SK-N-SH (cell line): ENCODE results near the gene INAFM2. TPM values are rescaled to one million over a fixed set of nuclear protein-coding genes. Genes with fewer than 3 reads are reported as not detected.

Source experiments
- CTCF ChIA-PET: fragments of 300-600, 350-600 bp; formaldehyde crosslinking; extraction: SDS; loops from one replicate; lab custom pipeline; 2021; lab: Yijun Ruan, JAX
- POLR2A ChIA-PET: fragments of 350-600 bp; sonication (Branson Sonifier 250); formaldehyde crosslinking; extraction: SDS; loops from one replicate; lab custom pipeline; 2020; ENCODE audit warnings: antibody characterized with exemption, inconsistent platforms; lab: Yijun Ruan, JAX
- DNase-seq: peaks from one replicate; pipeline ENCODE4 v3.0.0; 2012
- H2AFZ ChIP-seq: fragments of 200-600 bp; sonication (generic); 2 replicates; pipeline ENCODE4 v1.8.1; 2016; ENCODE audit warnings: antibody characterized with exemption, mild to moderate bottlenecking, low read depth
- H3F3A ChIP-seq: fragments of 200-600 bp; sonication (generic); replicated peaks from 2 replicates; pipeline ENCODE3; 2016; ENCODE audit warnings: antibody characterized with exemption, mild to moderate bottlenecking; ENCODE audit not compliant: insufficient read depth
- H3K27ac ChIP-seq, 2 experiments: fragments of 200-500 bp in 1 of 2; fragments of 200-600 bp in 1 of 2; sonication (Bioruptor generic) in 1 of 2; sonication (generic), shearing (Covaris generic) in 1 of 2; 2 replicates each; pipeline versions ENCODE4 v1.5.1 to v1.6.1; 2014 to 2016; ENCODE audit warnings: low read depth in 2 of 2, inconsistent platforms in 1 of 2, low read length in 1 of 2, mild to moderate bottlenecking in 1 of 2, mixed read lengths in 1 of 2
- H3K27me3 ChIP-seq: fragments of 200-600 bp; sonication (generic), shearing (Covaris generic); 2 replicates; pipeline ENCODE4 v1.6.1; 2016; ENCODE audit warnings: mixed run types; ENCODE audit not compliant: insufficient read depth
- H3K36me3 ChIP-seq, 2 experiments: fragments of 200-500 bp in 1 of 2; fragments of 200-600 bp in 1 of 2; sonication (Bioruptor generic) in 1 of 2; sonication (generic) in 1 of 2; replicated peaks in 1 of 2; 2 replicates each; pipeline versions ENCODE3 to v1.5.1; 2014 to 2016; ENCODE audit warnings: low read length in 1 of 2, mild to moderate bottlenecking in 1 of 2; ENCODE audit not compliant: insufficient read depth in 2 of 2, control insufficient read depth in 1 of 2
- H3K4me1 ChIP-seq, 2 experiments: fragments of 200-500 bp in 1 of 2; fragments of 200-600 bp in 1 of 2; sonication (Bioruptor generic) in 1 of 2; sonication (generic), shearing (Covaris generic) in 1 of 2; 2 replicates each; pipeline versions ENCODE4 v1.5.1 to v1.6.1; 2014 to 2016; ENCODE audit warnings: low read depth in 1 of 2, low read length in 1 of 2, mixed run types in 1 of 2; ENCODE audit not compliant: insufficient read depth in 2 of 2, control insufficient read depth in 1 of 2
- H3K4me2 ChIP-seq: fragments of 200-600 bp; sonication (generic), shearing (Covaris generic); 2 replicates; pipeline ENCODE4 v1.6.1; 2017; ENCODE audit warnings: mixed run types
- H3K4me3 ChIP-seq, 2 experiments: fragments of 200-500 bp in 1 of 2; fragments of 200-600 bp in 1 of 2; sonication (Bioruptor generic) in 1 of 2; sonication (generic), shearing (Covaris generic) in 1 of 2; 2 replicates each; pipeline versions ENCODE4 v1.5.1 to v1.8.1; 2014 to 2016; ENCODE audit warnings: low read depth in 2 of 2, inconsistent platforms in 1 of 2, low read length in 1 of 2, mild to moderate bottlenecking in 1 of 2, mixed read lengths in 1 of 2, moderate library complexity in 1 of 2
- H3K79me2 ChIP-seq: fragments of 200-600 bp; sonication (generic); 2 replicates; pipeline ENCODE4 v1.8.1; 2017; ENCODE audit warnings: mild to moderate bottlenecking; ENCODE audit not compliant: insufficient read depth
- H3K9ac ChIP-seq: fragments of 200-600 bp; sonication (generic); 2 replicates; pipeline ENCODE4 v1.6.1; 2017; ENCODE audit warnings: mixed run types
- H3K9me2 ChIP-seq: fragments of 200-600 bp; sonication (generic); 2 replicates; pipeline ENCODE4 v1.6.1; 2017; ENCODE audit warnings: mixed run types
- H3K9me3 ChIP-seq: fragments of 200-600 bp; sonication (generic); 2 replicates; pipeline ENCODE4 v1.6.1; 2017; ENCODE audit warnings: mixed run types, mild to moderate bottlenecking, moderate library complexity
- H4K20me1 ChIP-seq: fragments of 200-600 bp; sonication (generic); 2 replicates; pipeline ENCODE4 v1.6.1; 2017; ENCODE audit warnings: mild to moderate bottlenecking, mixed run types; ENCODE audit not compliant: insufficient read depth
- CHD2 ChIP-seq: fragments of 150-350 bp; IDR thresholded peaks from 2 replicates; pipeline ENCODE4 v1.6.1; 2018; ENCODE audit warnings: low read length; ENCODE audit not compliant: partially characterized antibody
- ELF1 ChIP-seq: IDR thresholded peaks from 2 replicates; pipeline ENCODE4 v1.4.0; 2012
- EP300 ChIP-seq, 2 experiments: IDR thresholded peaks; 2 replicates each; pipeline versions ENCODE4 v1.4.0 to v1.6.1; 2012; ENCODE audit warnings: borderline replicate concordance in 1 of 2, low read depth in 1 of 2, low read length in 1 of 2
- EZH2phosphoT487 ChIP-seq: fragments of 200-600 bp; sonication (generic); IDR thresholded peaks from 2 replicates; pipeline ENCODE4 v1.6.1; 2017; ENCODE audit warnings: low read depth, mixed run types, mild to moderate bottlenecking, antibody characterized with exemption, moderate library complexity, borderline replicate concordance
- GATA2 ChIP-seq: sonication (generic); formaldehyde crosslinking; IDR thresholded peaks from 2 replicates; pipeline ENCODE4 v1.5.0; 2020; ENCODE audit warnings: mild to moderate bottlenecking, missing genetic modification reagents
- JUND ChIP-seq: IDR thresholded peaks from 2 replicates; pipeline ENCODE4 v1.4.0; 2012
- MXI1 ChIP-seq: IDR thresholded peaks from 2 replicates; pipeline ENCODE4 v1.6.1; 2012; ENCODE audit warnings: mild to moderate bottlenecking, low read depth, low read length, improper control_type of control experiment
- NFIC ChIP-seq: IDR thresholded peaks from 2 replicates; pipeline ENCODE4 v1.4.0; 2012; ENCODE audit warnings: borderline replicate concordance
- POLR2AphosphoS5 ChIP-seq: IDR thresholded peaks from 2 replicates; pipeline ENCODE4 v1.6.1; 2012; ENCODE audit warnings: low read depth, low read length
- RAD21 ChIP-seq: IDR thresholded peaks from 2 replicates; pipeline ENCODE4 v1.6.1; 2012; ENCODE audit warnings: mild to moderate bottlenecking, low read length
- SIN3A ChIP-seq: IDR thresholded peaks from 2 replicates; pipeline ENCODE4 v1.6.1; 2012; ENCODE audit warnings: low read depth, mild to moderate bottlenecking, low read length, moderate library complexity, borderline replicate concordance
- SMC3 ChIP-seq: IDR thresholded peaks from 2 replicates; pipeline ENCODE4 v1.6.1; 2012; ENCODE audit warnings: low read depth, low read length, improper control_type of control experiment
- TAF1 ChIP-seq: IDR thresholded peaks from 2 replicates; pipeline ENCODE4 v1.6.1; 2012; ENCODE audit warnings: low read depth, mild to moderate bottlenecking, low read length, moderate library complexity, borderline replicate concordance
- TCF12 ChIP-seq: IDR thresholded peaks from 2 replicates; pipeline ENCODE4 v1.4.0; 2012
- YY1 ChIP-seq: IDR thresholded peaks from 2 replicates; pipeline ENCODE4 v1.4.0; 2012; ENCODE audit warnings: low read depth, mild to moderate bottlenecking
- WGBS: methylation state at CpG from one replicate; pipeline ENCODE4 v1.1.6; 2017; ENCODE audit warnings: low lambda C conversion rate; 5-methylcytosine and 5-hydroxymethylcytosine counted together
- polyA plus RNA-seq, 3 experiments: library from polyadenylated mRNA; depleted of rRNA; stranded (reverse); fragments of >200 nt; gene quantifications; 2 replicates each; pipeline ENCODE4 v1.2.3, GENCODE V29; 2012
- TF ChIP-seq, protein P1 (sequence below): fragments of 150-350 bp; IDR thresholded peaks from 2 replicates; pipeline ENCODE4 v1.6.1; 2016; ENCODE audit warnings: mild to moderate bottlenecking, low read depth, low read length
- TF ChIP-seq, protein P2 (sequence below): IDR thresholded peaks from 2 replicates; pipeline ENCODE4 v1.4.0; 2012; ENCODE audit warnings: low read depth
- TF ChIP-seq, protein P3 (sequence below): IDR thresholded peaks from 2 replicates; pipeline ENCODE4; 2012
- TF ChIP-seq, protein P4 (sequence below): fragments of 150-350 bp; IDR thresholded peaks from 2 replicates; pipeline ENCODE4 v1.6.1; 2017; ENCODE audit warnings: antibody characterized with exemption, low read length, low read depth, borderline replicate concordance
- TF ChIP-seq, protein P5 (sequence below): IDR thresholded peaks from 2 replicates; pipeline ENCODE4 v1.4.0; 2012; ENCODE audit warnings: low read depth, borderline replicate concordance

Gene INAFM2
- polyA plus RNA-seq, 1 of the 3 experiments (the other 2 are of a cell fraction), result 7.8 TPM

DNA sequence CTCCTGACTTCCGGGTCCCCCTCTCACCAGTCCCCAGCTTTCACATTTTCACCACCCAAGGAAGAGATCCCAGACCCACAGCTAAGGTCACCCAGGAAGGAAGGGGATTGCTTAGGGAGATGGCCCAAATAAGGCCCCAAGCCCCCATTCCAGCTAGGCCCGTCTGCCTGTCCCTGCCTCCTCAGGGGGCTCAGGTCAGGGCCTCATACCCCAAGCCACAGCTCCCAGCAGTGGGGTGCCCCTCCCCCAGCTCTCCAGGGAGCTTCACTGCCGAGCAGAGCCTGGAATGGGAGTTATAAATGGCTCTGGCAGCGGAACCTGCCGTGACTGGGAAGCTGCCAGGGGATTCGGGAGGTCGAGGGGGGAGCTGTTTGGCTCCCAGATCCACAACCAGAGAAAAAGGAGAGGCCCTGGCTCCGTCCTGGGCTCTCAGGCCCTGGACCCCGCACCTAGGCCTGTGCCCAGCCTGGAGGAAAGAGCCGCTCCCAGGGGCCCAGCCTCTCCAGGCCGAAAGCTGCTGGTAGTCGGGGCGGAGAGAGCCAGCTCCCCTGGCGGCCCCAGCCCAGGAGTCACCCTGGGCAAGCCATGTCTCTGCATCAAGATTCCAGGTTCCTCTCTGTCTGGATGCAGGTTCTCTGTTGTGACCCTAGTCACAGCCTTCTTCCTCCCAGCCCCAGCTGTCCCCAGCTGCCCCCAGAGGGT, 16.7 kb downstream of the INAFM2 start:
- DNase-seq, result peak; percentile 74
- peak overlapping the region; percentile 51 to 77 for H3K4me3 ChIP-seq

DNA sequence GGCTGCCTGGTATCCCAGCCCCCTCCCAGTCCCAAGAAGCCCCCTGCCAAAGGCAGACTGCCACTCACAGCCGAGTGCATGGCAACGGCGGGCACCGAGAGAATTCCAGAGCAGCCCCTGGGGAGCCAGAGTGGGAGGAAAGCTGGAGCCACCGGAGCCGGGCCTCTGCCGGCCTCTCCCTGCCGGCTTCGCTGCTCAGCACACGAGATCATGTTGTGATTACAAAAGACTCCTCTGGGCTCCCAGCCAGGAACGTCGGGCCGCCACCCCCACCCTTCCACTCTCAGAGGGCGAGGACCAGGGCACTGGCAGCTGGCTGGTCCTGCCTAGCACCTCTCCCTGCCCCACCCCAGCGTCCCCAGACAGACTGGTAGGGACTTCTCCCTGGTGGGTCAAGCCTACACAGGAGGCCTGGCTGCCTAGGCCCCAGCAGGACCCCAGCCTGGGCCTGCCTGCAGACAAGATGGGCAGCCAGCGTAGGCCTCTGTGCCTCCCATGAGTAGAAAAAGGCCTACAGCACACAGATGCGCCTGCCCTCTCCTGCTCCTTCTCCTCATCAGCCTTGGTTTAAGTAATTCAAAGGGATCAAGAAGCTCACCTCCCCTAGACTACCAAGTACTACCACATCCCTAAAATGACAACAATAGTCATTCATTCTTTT, 17.4 kb downstream of the INAFM2 start, which contains the start of gene CCDC9B:
TSS of gene CCDC9B (minus strand) at position 200 of the 661 bp plus-strand sequence. CDS start at position 80, 120 bp downstream.
- Histone ChIP-seq H3K27ac (peak within 1 kb of the TSS; percentile 96 to 98), H3K27me3 (no peaks in the 10 kb centered on the region), H4K20me1 (no peaks in the 10 kb centered on the region), H3K9ac (peak within 1 kb of the TSS; percentile 98), H3K4me1 (peaks cover 61 to 66% of the 10 kb centered on the region in 2 experiments; a peak in 3 of 4 replicates), H3K9me3 (no peaks in the 10 kb centered on the region), H3K4me3 (peak within 1 kb of the TSS; percentile 51 to 77), H3F3A (peaks cover 41% of the 10 kb centered on the region), H3K36me3 (peaks cover 14 to 15% of the 10 kb centered on the region in 2 experiments), H3K79me2 (peaks cover 53% of the 10 kb centered on the region), H3K9me2 (no peaks in the 10 kb centered on the region), H3K4me2 (peak within 1 kb of the TSS; percentile 94), H2AFZ (peak within 1 kb of the TSS; percentile 58; the same call in 1 of the 2 replicates)
- ChIA-PET CTCF (interaction anchor here (1.1 to 70.6 kb wide), 9 partner anchors 1 to 166 kb away, joined by 3 to 2194 read pairs (median 12); partner anchors contain the start of genes ANKRD63, CCDC9B, DISP2 and INAFM2), POLR2A (interaction anchor here (0.6 to 3.0 kb wide), 14 partner anchors 9 to 228 kb away, joined by 3 to 22 read pairs (median 4); partner anchors contain the start of genes CCDC32, DISP2, INAFM2 and IVD)
- WGBS, result 100% methylated on average over 1 of the region's 17 CpGs
- peak; percentile 91 for DNase-seq
- TF ChIP-seq, protein P1, sequence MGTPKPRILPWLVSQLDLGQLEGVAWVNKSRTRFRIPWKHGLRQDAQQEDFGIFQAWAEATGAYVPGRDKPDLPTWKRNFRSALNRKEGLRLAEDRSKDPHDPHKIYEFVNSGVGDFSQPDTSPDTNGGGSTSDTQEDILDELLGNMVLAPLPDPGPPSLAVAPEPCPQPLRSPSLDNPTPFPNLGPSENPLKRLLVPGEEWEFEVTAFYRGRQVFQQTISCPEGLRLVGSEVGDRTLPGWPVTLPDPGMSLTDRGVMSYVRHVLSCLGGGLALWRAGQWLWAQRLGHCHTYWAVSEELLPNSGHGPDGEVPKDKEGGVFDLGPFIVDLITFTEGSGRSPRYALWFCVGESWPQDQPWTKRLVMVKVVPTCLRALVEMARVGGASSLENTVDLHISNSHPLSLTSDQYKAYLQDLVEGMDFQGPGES, result no peak
- TF ChIP-seq EP300 (IDR thresholded peaks at IDR 0.05; ENCODE audit: borderline replicate concordance in 1 of 2, low read depth in 1 of 2, low read length in 1 of 2), result peak; percentile 34 to 43; a peak in 2 of 4 replicates
- no peak for TF ChIP-seq RAD21
- peak; percentile 65 for TF ChIP-seq GATA2 (CRISPR knock-in tag)
- TF ChIP-seq MXI1, result peak; percentile 82
- TF ChIP-seq, protein P2, sequence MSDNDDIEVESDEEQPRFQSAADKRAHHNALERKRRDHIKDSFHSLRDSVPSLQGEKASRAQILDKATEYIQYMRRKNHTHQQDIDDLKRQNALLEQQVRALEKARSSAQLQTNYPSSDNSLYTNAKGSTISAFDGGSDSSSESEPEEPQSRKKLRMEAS, result peak; percentile 89
- no peak for TF ChIP-seq ELF1
- peak; percentile 61; the same call in 1 of the 2 replicates for TF ChIP-seq TAF1
- no peak for TF ChIP-seq SMC3
- peak; percentile 63 for TF ChIP-seq TCF12
- TF ChIP-seq NFIC, result peak; percentile 94
- TF ChIP-seq POLR2AphosphoS5, result peak; percentile 80
- peak; percentile 80; the same call in 1 of the 2 replicates for TF ChIP-seq SIN3A
- no peak for TF ChIP-seq EZH2phosphoT487

More for the DNA sequence above, 16.7 kb downstream of the INAFM2 start:
- H3K27me3 ChIP-seq, result no peaks in the 10 kb centered on the region
- H3K9me3 ChIP-seq, result no peaks in the 10 kb centered on the region
- peak overlapping the region; percentile 96 to 98 for H3K27ac ChIP-seq
- TF ChIP-seq, protein P3, sequence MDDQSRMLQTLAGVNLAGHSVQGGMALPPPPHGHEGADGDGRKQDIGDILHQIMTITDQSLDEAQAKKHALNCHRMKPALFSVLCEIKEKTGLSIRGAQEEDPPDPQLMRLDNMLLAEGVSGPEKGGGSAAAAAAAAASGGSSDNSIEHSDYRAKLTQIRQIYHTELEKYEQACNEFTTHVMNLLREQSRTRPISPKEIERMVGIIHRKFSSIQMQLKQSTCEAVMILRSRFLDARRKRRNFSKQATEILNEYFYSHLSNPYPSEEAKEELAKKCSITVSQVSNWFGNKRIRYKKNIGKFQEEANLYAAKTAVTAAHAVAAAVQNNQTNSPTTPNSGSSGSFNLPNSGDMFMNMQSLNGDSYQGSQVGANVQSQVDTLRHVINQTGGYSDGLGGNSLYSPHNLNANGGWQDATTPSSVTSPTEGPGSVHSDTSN, result peak; percentile 33; the same call in 1 of the 2 replicates
- peak; percentile 35; the same call in 1 of the 2 replicates for TF ChIP-seq TCF12
- TF ChIP-seq, protein P4, sequence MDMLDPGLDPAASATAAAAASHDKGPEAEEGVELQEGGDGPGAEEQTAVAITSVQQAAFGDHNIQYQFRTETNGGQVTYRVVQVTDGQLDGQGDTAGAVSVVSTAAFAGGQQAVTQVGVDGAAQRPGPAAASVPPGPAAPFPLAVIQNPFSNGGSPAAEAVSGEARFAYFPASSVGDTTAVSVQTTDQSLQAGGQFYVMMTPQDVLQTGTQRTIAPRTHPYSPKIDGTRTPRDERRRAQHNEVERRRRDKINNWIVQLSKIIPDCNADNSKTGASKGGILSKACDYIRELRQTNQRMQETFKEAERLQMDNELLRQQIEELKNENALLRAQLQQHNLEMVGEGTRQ, result no peak
- TF ChIP-seq JUND, result no peak
- TF ChIP-seq, protein P5, sequence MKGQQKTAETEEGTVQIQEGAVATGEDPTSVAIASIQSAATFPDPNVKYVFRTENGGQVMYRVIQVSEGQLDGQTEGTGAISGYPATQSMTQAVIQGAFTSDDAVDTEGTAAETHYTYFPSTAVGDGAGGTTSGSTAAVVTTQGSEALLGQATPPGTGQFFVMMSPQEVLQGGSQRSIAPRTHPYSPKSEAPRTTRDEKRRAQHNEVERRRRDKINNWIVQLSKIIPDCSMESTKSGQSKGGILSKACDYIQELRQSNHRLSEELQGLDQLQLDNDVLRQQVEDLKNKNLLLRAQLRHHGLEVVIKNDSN, result no peak
- peak; percentile 88 for TF ChIP-seq CHD2
- TF ChIP-seq NFIC, result peak; percentile 52
- 0 out of 2 replicates have a peak, but pooled peaks have one; percentile 48 for TF ChIP-seq YY1
- CTCF ChIA-PET, result interaction anchor here (0.8 to 70.6 kb wide), 13 partner anchors 1 to 167 kb away, joined by 3 to 2194 read pairs (median 9); partner anchors contain the start of genes ANKRD63, CCDC9B, DISP2 and INAFM2
- H3K79me2 ChIP-seq, result peaks cover 53% of the 10 kb centered on the region
- no peaks in the 10 kb centered on the region for H3K9me2 ChIP-seq
- peak overlapping the region; percentile 94 for H3K4me2 ChIP-seq
- H2AFZ ChIP-seq, result no peak overlapping the region
- WGBS, result 18% methylated on average over 7 of the region's 14 CpGs
- peaks cover 61 to 69% of the 10 kb centered on the region in 2 experiments; a peak in 3 of 4 replicates for H3K4me1 ChIP-seq
- H3F3A ChIP-seq, result peaks cover 41% of the 10 kb centered on the region
- peaks cover 19 to 21% of the 10 kb centered on the region in 2 experiments for H3K36me3 ChIP-seq
- H4K20me1 ChIP-seq, result no peaks in the 10 kb centered on the region
- peak overlapping the region; percentile 98 for H3K9ac ChIP-seq
- POLR2A ChIA-PET, result interaction anchor here (0.6 to 3.0 kb wide), 15 partner anchors 8 to 229 kb away, joined by 3 to 22 read pairs (median 3); partner anchors contain the start of genes CCDC32, DISP2, INAFM2 and IVD
